GM20000 (cell line): ENCODE results near the gene TEX101.
"Not testable (repeated sequence)": the region's sequence is repeated elsewhere in the genome, so short reads cannot be mapped to it uniquely, and the experiment has no call there.

Experiments
- DNase-seq: peaks from one replicate; pipeline ENCODE4 v3.0.0; 2012; ENCODE audit warnings: low spot score
- CTCF ChIP-seq: IDR thresholded peaks from 2 replicates; pipeline ENCODE4 v1.5.1; 2012; ENCODE audit warnings: mild to moderate bottlenecking, control low read depth; ENCODE audit errors: extremely low read depth, missing control alignments

The TEX101 gene

GRCh38 chr19:43391552-43391935, 23.1 kb upstream of the TEX101 start:
- DNase-seq: not testable (repeated sequence)

- DNase-seq: not testable (repeated sequence)
Observed at GRCh38 chr19:43393501-43393900, 21.2 kb upstream of the TEX101 start.

GRCh38 chr19:43395561-43395960, 19.1 kb upstream of the TEX101 start:
- TF ChIP-seq CTCF: no peak
- no peak for DNase-seq

GRCh38 chr19:43406297-43406696, 8.4 kb upstream of the TEX101 start:
- TF ChIP-seq CTCF: no peak
- DNase-seq: no peak

GRCh38 chr19:43407416-43408005, 7.2 kb upstream of the TEX101 start:
- DNase-seq: no peak

GRCh38 chr19:43408043-43408442, 6.6 kb upstream of the TEX101 start:
- no peak for TF ChIP-seq CTCF
- no peak for DNase-seq

More at GRCh38 chr19:43407416-43408005, 7.2 kb upstream of the TEX101 start:
- TF ChIP-seq CTCF: no peak

- no peak for TF ChIP-seq CTCF
- DNase-seq: no peak
Observed at GRCh38 chr19:43409415-43409814, 5.3 kb upstream of the TEX101 start.

- no peak for DNase-seq
- TF ChIP-seq CTCF: no peak
Observed at GRCh38 chr19:43412441-43412840, 2.2 kb upstream of the TEX101 start.
